GM23338 (cell line): ENCODE data around the gene MGAT3.

Source experiments
- POLR2AphosphoS5 ChIP-seq: IDR thresholded peaks from 2 replicates; pipeline ENCODE4 v1.6.1; 2016; ENCODE audit warnings: antibody characterized with exemption, low read depth
- TF ChIP-seq, protein P1 (sequence below), 2 experiments: fragments of 200-600 bp in 1 of 2; sonication (generic) in 1 of 2; conservative IDR thresholded peaks; 2 replicates each; pipeline versions ENCODE4 v1.5.1 to v1.6.1; 2016 to 2017; ENCODE audit warnings: antibody characterized with exemption in 2 of 2, low read depth in 2 of 2, mild to moderate bottlenecking in 2 of 2, moderate library complexity in 1 of 2

DNA sequence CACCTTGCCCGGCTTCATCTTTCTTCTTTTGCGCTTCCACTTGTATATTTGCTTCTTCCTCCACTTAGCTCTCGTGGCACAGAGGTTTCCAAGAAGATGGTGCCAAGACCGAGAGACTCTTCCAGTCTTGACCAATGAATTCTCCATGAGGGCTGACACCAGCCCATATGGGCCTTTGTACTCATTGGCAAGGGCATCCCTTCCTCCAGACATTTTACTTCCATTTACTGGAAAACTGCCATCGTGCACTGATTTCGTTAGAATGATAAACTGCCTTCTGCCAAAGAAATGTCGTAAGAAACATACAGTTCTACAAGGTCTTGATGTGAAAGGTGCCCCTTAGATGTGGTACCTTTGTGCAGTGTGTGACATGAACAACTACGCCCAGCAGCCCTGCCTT, 40.6 kb downstream of the MGAT3 start:
- no peak for TF ChIP-seq POLR2AphosphoS5
- TF ChIP-seq, protein P1, sequence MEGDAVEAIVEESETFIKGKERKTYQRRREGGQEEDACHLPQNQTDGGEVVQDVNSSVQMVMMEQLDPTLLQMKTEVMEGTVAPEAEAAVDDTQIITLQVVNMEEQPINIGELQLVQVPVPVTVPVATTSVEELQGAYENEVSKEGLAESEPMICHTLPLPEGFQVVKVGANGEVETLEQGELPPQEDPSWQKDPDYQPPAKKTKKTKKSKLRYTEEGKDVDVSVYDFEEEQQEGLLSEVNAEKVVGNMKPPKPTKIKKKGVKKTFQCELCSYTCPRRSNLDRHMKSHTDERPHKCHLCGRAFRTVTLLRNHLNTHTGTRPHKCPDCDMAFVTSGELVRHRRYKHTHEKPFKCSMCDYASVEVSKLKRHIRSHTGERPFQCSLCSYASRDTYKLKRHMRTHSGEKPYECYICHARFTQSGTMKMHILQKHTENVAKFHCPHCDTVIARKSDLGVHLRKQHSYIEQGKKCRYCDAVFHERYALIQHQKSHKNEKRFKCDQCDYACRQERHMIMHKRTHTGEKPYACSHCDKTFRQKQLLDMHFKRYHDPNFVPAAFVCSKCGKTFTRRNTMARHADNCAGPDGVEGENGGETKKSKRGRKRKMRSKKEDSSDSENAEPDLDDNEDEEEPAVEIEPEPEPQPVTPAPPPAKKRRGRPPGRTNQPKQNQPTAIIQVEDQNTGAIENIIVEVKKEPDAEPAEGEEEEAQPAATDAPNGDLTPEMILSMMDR (conservative IDR thresholded peaks at IDR 0.05; ENCODE audit: low read depth in 2 of 2): no peak
